ENCODE results near the gene GALNT10. TPM values are rescaled to one million over a fixed set of nuclear protein-coding genes. Genes with fewer than 3 reads are reported as not detected.

GALNT10 gene
- total and polyA plus RNA-seq, 8 donors, result 5.3 to 76.4 (median 27.4) TPM

DNA sequence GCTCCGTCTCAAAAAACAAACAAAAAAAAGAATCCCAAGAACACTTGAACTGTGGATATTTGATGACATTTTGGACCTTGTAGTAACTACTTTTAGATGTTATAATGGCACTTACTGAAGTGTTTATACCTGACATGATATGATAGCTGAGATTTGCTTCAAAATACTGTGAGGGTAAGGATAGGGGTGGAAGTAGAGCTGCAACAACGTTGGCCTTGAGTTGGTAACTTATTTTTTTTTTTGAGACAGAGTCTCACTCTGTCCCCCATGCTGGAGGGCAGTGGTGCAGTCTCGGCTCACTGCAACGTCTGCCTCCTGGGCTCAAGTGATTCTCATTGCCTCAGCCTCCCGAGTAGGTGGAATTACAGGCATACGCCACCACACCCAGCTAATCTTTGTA lies 224.6 kb downstream of the GALNT10 start:
- H3K36me3 ChIP-seq, result peaks cover 29 to 99% (median 84%) of the 10 kb centered on the region in 4 donors
- no peaks in the 10 kb centered on the region for H3K9me3 ChIP-seq
- intact Hi-C loops (cut with DNase I; ENCODE audit: low total_unique reads), result no loop called here
- H3K4me1 ChIP-seq, result peaks cover 0 to 9% (median 0%) of the 10 kb centered on the region in 4 donors
- no peak for DNase-seq
- 85 to 91% (median 85%) methylated on average over 6 of the region's 6 CpGs for WGBS, 5 donors
- TF ChIP-seq POLR2A (IDR thresholded peaks at IDR 0.05) (no peak), POLR2AphosphoS5 (IDR thresholded peaks at IDR 0.05) (no peak), EP300 (IDR thresholded peaks at IDR 0.05) (no peak)
- TF ChIP-seq, protein P1, sequence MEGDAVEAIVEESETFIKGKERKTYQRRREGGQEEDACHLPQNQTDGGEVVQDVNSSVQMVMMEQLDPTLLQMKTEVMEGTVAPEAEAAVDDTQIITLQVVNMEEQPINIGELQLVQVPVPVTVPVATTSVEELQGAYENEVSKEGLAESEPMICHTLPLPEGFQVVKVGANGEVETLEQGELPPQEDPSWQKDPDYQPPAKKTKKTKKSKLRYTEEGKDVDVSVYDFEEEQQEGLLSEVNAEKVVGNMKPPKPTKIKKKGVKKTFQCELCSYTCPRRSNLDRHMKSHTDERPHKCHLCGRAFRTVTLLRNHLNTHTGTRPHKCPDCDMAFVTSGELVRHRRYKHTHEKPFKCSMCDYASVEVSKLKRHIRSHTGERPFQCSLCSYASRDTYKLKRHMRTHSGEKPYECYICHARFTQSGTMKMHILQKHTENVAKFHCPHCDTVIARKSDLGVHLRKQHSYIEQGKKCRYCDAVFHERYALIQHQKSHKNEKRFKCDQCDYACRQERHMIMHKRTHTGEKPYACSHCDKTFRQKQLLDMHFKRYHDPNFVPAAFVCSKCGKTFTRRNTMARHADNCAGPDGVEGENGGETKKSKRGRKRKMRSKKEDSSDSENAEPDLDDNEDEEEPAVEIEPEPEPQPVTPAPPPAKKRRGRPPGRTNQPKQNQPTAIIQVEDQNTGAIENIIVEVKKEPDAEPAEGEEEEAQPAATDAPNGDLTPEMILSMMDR (IDR thresholded peaks at IDR 0.05), result no peak
- no peak overlapping the region for H3K4me3 ChIP-seq
- H3K27me3 ChIP-seq, result no peaks in the 10 kb centered on the region
- no peak overlapping the region for H3K27ac ChIP-seq

DNA sequence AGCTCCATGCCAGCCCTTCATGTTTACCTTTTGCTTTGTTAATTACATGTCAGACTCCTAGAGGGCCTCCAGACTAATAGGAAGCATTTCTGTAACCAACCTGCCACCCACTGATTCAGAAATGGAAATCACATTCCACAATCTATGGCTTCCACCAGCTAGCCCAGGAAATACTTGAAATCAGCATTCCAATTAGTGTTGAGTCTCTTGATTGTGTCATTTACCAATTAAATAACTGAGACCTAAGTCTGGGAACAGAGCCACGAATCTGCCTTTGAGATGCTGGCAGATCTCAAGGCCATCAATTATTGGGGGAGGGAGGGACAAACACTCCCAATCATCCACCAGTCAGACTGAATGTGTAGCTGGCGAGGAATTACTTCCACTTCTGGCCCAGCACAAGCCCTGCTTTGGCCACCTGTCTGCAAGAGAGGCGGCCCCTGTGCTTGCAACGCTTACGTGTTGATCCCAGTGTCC lies 227.8 kb downstream of the GALNT10 start:
- H3K27me3 ChIP-seq, result no peaks in the 10 kb centered on the region
- H3K9me3 ChIP-seq, result no peaks in the 10 kb centered on the region
- H3K36me3 ChIP-seq, result peaks cover 11 to 78% (median 60%) of the 10 kb centered on the region in 4 donors
- intact Hi-C loops (cut with DNase I; ENCODE audit: low total_unique reads), result no loop called here
- TF ChIP-seq POLR2AphosphoS5 (IDR thresholded peaks at IDR 0.05), result no peak
- no peak for TF ChIP-seq EP300 (IDR thresholded peaks at IDR 0.05)
- TF ChIP-seq, protein P1 (IDR thresholded peaks at IDR 0.05), result no peak
- no peak for TF ChIP-seq POLR2A (IDR thresholded peaks at IDR 0.05)
- no peak overlapping the region for H3K4me3 ChIP-seq
- WGBS, 5 donors, result 79 to 95% (median 84%) methylated on average over 5 of the region's 5 CpGs
- no peak for DNase-seq
- H3K27ac ChIP-seq, result no peak overlapping the region
- H3K4me1 ChIP-seq, result peaks cover 0 to 9% (median 0%) of the 10 kb centered on the region in 4 donors

DNA sequence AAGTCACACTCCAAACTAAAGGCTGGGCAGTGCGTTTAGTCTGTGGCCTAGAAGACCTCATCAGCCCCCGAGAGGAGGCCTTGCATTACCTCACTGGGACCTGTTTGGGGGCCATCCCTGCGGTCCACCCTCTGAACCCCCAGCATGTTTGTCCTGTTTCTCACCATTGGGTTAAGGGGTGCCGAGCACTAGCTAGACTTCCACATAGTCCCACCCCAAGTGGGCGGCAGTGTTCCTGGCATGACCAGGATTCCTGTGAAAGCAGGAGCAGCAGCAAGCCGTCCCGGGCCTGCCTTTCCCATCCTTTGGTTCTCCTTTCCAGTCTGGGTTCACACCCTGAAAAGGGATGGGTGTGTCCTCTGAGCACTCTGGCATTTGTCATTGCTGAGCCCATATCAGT lies 228.7 kb downstream of the GALNT10 start:
- TF ChIP-seq POLR2AphosphoS5 (IDR thresholded peaks at IDR 0.05) (no peak), POLR2A (IDR thresholded peaks at IDR 0.05) (no peak), EP300 (IDR thresholded peaks at IDR 0.05) (no peak)
- TF ChIP-seq, protein P1 (IDR thresholded peaks at IDR 0.05), result no peak
- Histone ChIP-seq H3K4me1 (peaks cover 0 to 9% (median 0%) of the 10 kb centered on the region in 4 donors), H3K36me3 (peaks cover 11 to 71% (median 55%) of the 10 kb centered on the region in 4 donors), H3K27ac (no peak overlapping the region), H3K27me3 (no peaks in the 10 kb centered on the region), H3K4me3 (no peak overlapping the region), H3K9me3 (no peaks in the 10 kb centered on the region)
- intact Hi-C loops (cut with DNase I; ENCODE audit: low total_unique reads), result no loop called here
- WGBS, 5 donors, result 86 to 94% (median 90%) methylated on average over 7 of the region's 7 CpGs
- no peak for DNase-seq

DNA sequence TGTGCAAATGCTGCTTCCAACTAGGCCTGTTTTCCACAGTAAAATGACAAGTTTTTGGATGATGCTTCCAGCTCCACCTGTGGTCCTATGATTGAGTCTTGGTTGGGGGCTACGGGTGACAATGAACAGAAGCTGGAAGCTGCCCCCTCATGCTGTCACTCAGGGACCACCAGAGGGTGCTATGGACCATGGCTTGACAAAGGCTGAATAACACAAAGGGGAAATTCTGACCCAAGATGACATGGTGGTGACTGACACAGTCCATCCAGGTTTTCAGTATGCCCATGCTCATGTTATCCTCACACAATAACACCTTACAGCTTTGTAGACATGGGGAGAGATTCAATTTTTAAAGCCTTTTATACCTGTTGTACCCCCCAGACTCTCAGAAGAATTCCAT lies 231.3 kb downstream of the GALNT10 start:
- H3K9me3 ChIP-seq, result no peaks in the 10 kb centered on the region
- H3K4me3 ChIP-seq, result no peak overlapping the region
- peaks cover 11 to 45% (median 40%) of the 10 kb centered on the region in 4 donors for H3K36me3 ChIP-seq
- H3K4me1 ChIP-seq, result peaks cover 0 to 9% (median 0%) of the 10 kb centered on the region in 4 donors
- intact Hi-C loops (cut with DNase I; ENCODE audit: low total_unique reads), result no loop called here
- no peak for DNase-seq
- H3K27me3 ChIP-seq, result no peaks in the 10 kb centered on the region
- no peak for TF ChIP-seq EP300 (IDR thresholded peaks at IDR 0.05)
- TF ChIP-seq, protein P1 (IDR thresholded peaks at IDR 0.05), result no peak
- TF ChIP-seq POLR2A (IDR thresholded peaks at IDR 0.05), result no peak
- no peak for TF ChIP-seq POLR2AphosphoS5 (IDR thresholded peaks at IDR 0.05)
- 50 to 68% (median 60%) methylated on average over 1 of the region's 1 CpG for WGBS, 5 donors
- no peak overlapping the region for H3K27ac ChIP-seq

Measured in stomach (tissue), 9 donors.